Fibroblast of skin of scalp (primary cell): ENCODE data around the gene NET1.

Experiments used
- DNase-seq: peaks from one replicate; pipeline ENCODE4 v3.0.0-alpha.2; 2013

NET1 gene

GRCh38 chr10:5502061-5502521, 89.7 kb downstream of the NET1 start:
- no peak for DNase-seq

DNA sequence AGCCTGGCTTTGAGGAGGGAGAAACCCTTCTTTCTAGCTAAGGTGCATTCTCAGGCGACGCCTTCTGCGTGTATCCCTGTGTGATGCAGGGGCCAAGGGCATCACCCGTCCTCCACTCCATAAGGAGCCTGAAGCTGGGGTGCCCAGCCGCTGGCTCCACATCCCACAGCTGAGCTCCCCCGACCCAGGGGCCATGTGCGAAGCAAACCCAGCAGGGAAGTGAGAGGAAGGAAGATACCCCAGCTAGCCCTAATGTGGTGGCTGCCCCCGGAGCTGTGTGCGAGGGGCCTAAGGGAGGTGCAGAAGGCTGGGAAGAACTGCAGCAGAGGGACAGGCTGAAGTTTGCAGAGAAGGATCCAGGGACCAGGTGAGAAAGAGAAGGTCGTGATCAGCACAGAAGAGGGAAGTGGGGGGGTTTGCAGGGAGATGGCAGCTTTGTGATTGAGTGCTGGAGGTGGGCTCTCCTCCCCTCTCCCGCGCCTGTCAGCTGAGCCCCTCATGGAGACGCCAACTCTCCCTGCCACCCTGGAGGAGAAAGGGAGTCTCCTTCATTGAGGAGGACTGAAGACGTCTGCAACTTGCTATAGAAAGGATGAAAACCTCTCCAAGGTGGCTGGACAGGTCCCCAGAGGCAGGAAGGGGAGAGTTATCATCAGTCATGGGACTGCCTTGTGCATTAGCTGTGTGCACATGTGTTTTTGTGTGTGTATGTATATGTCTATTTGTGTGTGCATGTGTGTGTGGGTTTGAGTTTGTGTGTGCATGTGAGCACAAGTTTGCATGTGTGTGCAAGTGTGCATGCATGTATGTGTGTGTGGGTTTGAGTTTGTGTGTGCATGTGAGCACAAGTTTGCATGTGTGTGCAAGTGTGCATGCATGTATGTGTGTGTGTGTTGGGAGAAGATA, 90.5 kb downstream of the NET1 start:
- no peak for DNase-seq

DNA sequence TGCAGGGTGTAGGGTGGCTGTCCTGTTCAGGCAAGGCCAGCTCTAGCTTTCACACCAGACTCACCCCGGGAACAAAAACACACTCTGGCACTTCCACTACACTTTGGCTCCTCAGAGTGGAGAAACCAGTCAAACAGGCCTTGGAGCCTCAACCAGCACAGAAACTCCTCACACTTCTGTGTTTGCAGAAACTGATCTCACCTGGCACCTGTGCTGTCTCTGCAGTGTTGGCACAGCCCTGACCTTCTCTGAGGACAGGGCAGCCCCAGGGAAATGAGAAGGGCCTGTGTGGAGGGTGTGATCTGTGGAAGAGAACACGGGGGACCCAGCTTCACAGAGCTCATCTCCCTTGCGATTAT, 91.1 kb downstream of the NET1 start:
- no peak for DNase-seq

DNA sequence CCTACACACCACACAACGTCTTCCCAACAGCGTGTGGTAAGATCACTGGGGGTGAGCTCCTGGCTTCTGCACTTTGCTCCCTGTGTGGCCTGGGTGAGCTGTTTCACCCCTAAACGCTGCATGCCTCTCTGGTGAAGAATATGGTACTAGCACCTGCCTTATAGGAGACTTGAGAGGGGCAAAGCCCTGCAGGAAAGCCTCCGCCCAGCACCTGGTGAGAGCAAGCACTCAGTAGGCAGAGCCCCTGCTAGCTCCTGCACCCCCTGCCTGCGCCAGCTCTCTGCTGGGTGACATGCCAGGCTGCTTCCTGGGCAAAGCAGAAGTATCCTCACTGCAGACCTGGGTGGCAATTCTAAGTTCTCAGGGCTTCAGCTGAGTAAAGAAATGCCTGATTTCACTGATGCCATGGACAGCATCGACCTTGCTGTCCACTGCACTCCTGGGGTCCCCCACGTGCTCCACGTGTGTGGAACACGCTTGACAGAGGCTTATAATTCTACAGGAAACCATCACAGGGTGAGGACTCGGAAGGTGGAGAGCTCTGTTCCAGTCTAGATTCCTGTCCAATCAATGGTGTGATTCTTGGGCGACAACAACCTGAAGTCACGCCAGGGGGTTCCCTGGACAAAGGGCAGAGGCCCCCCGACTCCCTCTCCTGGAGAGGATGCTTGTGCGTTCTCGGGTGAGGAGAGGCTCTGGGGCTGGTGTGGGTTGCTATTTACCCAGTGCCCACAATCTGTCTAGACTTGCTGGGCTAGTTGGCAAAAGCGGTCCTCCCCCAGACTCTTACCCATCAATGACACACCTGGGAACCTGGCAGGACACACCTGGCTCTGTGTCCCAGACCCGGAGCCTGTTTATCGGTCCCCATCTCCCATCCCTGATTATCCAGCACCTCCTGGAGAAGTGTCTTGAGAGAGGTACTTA, 92.1 kb downstream of the NET1 start:
- DNase-seq, result no peak

DNA sequence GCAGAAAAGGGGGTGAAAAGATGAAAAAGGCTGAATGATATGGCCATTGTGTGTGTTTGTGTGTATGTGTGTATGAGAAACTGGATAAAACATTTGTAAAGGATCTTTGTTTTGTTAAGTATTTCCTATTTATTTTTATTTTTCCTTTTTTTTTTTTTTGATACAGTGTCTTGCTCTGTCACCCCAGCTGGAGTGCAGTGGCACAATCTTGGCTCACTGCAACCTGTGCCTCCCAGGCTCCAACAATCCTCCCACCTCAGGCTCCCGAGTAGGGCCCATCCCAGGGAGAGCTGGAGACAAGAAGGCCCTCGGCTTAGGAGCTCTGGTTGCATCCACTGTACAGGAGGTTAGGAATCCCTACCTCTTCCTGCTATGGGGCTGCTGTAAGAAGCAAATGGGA, 93.9 kb downstream of the NET1 start:
- DNase-seq, result no peak

DNA sequence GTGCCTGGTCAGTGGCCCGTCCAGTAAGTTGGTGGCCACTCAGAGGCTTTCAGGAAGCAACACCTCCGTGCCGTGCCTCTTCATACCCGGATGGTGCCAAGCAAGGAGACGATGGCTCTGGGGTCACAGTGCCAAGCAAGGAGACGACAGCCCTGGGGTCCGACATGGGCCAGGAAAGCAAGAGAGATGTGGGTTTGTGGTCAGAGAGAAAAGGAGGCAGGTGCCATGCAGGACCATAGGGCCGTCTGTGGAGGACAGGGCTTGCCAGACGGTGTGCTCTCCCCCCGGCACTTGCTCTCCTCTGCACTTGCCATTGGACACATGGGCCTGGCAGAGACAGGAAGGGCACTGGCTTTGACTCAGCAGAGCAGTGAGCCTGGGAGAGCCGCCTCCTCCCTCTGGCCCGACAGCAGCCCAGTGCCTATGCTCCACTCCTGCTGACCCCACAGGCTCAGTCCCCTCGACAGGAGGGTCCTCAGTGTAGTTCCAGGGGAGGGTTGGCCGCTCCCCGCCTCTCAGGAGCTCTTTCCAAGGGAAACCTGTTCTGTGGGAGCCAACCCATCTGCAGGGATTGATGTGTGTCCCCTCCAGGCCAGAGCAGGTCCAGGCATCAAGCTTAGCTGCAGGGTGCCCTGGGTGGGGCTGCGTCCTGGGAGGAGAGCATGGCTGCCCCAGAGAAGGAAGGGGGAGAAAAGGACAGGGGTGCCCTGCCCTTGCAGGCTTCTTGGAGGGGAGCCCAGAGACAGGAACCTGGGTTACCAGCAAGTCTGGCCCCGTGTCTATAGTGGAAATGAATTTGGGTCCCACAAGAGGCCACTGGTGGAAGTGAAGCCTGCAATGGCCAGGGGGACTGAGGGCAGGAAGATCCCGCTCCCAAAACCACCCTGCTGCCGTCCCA, 94.6 kb downstream of the NET1 start:
- no peak for DNase-seq

GRCh38 chr10:5507649-5508131, 95.3 kb downstream of the NET1 start:
- DNase-seq, result no peak

GRCh38 chr10:5508161-5508604, 95.8 kb downstream of the NET1 start:
- no peak for DNase-seq
